ENCODE results near the gene FAM25C. TPM values are rescaled to one million over a fixed set of nuclear protein-coding genes. Genes with fewer than 3 reads are reported as not detected.
"Not testable (repeated sequence)": the region's sequence is repeated elsewhere in the genome, so short reads cannot be mapped to it uniquely, and the experiment has no call there.

FAM25C gene
- polyA plus RNA-seq, 4 donors = not detected

DNA sequence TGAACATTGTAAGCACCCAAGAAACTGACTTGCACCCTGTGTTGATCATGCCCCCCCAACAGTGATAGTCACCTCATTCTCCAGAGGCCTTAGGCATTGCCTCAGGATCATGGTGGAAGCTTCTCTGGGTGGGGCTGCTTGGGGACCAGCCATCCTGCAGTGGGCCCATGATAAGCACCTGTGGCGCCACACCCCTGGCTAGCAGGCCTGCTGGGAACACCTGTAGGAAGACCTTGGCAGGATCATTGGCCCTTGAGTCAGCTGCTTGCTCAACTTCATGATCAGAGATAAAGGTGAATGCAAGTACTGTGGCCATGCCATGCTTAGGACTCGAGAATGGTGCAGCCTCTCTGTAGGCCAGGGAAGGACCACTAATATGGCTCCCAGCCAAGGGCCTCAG is 38.9 kb downstream of the FAM25C start:
- not testable (repeated sequence) for DNase-seq (ENCODE audit: low read depth in 4 of 4, low spot score in 3 of 4)

DNA sequence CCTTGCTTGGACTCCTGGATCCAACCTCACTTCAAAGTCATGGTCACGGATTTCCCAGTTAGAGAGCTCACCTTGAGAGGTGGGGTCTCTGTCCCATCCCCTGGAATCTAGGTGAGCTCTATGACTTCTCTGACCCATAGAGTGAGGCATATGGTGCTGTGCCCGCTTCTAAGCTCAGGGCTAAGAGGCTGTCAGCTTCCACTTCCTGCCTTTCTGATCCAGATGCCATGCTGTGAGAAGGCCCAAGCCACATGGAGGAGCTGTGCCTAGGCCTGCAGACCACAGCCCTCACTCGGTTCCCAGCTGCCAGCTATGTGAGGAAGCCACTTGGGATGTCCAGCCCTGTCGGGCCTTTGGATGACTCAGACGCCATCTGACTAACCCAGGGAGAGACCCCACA is 39.9 kb downstream of the FAM25C start:
- DNase-seq (ENCODE audit: low read depth in 4 of 4, low spot score in 3 of 4) = not testable (repeated sequence)

DNA sequence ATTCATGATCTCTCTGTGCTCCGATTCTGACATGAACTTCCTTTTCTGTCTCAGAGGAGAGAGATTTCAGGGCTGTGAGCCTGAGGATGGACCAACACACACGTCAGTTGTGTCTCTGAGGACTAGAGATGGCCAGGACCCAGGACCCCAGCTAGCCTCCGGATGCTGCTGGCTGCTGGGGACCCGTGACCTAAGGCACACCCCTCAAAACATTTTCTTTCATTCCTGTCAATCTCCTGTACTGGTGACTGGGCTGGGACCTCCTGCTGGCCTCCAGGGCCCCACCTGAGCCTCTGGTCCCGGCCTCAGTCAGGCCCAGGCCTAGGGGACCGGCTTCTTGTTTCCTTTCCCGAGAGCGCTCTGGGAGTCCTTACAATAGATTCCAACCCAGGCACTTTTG is 42.4 kb downstream of the FAM25C start:
- not testable (repeated sequence) for DNase-seq (ENCODE audit: low read depth in 4 of 4, low spot score in 3 of 4)

DNA sequence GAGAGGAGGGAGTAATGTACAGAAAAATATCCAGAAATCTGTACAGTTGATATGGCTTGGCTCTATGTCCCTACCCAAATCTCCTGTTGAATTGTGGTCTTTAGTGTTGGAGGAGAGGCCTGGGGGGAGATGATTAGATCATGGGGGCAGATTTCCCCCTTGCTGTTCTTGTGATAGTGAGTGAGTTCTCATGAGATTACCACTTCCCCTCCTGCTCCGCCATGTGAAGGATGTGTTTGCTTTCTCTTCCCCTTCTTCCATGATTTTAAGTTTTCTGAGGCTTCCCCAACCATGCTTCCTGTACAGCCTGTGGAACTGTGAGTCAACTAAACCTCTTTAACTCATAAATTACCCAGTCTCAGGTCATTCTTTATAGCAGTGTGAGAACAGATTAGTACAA is 52.2 kb downstream of the FAM25C start:
- not testable (repeated sequence) for DNase-seq (ENCODE audit: low read depth in 4 of 4, low spot score in 3 of 4)

Other genes with a start within 250 kb of the FAM25C start
- 1 to 10 TPM; 1.8 to 3.5 (median 2.7) TPM for gene SYT15B, start 236.2 kb downstream of the FAM25C start, polyA plus RNA-seq (ENCODE audit: insufficient read length in 4 of 4)
- gene NPY4R2, start 81.1 kb downstream of the FAM25C start, polyA plus RNA-seq (ENCODE audit: insufficient read length in 4 of 4) = under 1 TPM in 1 of 4 donors, not detected in 3; 0.08 TPM